CD4-positive, alpha-beta T cell treated with Interleukin-15 for 1 hour (primary cell): ENCODE measurements around the gene DIS3L2.

Experiments used
- DNase-seq: peaks from one replicate; pipeline ENCODE4 v3.0.0-alpha.2; 2020

DIS3L2 gene

DNA sequence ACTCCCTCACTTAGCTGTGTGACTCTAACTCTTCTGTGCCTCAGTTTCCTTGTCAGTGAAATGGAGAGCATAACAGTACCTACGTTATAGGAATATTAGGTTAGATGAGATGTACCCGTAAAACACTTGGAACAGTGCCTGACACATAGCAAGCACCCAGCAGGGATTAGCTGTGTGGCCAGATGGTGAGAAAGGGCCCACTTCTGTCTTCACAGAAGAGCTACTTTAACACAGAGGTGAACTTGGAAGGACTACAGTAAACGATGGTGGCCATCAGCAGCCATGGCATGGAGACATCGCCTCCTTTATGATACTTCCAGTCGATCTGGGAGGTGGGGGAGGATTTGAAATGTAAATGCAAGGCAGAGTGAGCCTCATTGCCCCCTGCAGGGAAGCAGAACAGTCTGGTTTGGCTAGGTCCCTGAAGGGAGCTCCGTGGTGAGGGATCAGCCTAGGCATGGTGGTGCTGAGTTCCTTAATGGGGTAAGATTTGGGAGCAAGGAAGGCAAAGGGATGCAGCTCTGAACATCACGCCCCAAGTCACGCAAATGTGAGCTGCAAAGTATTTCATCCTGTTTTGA, 315.3 kb downstream of the DIS3L2 start:
- DNase-seq, result no peak

- no peak for DNase-seq
Observed at GRCh38 chr2:232278534-232278933, 317.0 kb downstream of the DIS3L2 start.

DNA sequence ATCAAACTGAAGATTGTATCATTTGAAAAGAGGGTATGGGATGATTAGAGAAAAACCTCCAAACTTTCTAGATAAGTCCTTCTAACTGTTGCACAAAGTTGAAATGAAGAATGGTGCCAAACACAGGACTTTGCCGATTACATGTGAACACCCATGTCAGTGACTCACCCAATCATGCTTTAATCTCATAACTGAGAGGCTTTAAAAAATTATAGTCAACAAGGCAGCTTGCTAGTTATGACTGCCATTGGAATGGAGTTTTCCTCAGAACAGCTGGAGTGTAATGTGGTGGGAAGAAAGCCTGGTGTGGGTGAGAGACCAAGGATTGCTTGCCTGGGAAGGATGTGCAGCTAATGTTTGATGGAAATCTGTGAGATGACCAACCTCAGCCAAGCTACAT, 318.8 kb downstream of the DIS3L2 start:
- DNase-seq, result no peak

- DNase-seq, result no peak
Observed at GRCh38 chr2:232281858-232282507, 320.5 kb downstream of the DIS3L2 start.

DNA sequence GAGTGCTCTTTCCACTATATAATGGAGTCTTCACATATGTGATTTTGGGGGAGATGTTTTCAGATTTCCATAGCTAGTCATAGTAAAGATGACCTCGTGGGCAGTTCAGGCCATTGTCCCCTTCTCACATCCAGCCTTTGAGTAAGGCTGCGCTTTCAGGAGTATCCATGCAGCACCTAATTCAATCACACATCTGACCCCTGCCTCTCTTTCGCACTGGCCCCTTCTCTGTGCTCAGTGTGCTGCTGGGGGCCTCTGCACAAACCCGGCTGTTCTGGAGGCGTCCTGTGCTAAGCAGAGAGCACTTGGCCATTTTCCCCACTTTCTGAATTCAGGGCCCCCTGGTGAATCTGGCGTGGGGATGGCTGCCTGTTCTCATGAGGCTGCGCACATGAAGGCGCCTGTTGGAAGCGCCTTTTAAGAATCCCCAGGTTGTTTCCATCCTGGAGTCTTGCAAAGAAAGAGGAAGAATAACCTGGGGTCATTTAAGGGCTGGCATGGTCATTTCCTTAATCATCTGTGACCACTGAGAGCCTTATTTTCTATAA, 321.1 kb downstream of the DIS3L2 start:
- DNase-seq, result no peak

DNA sequence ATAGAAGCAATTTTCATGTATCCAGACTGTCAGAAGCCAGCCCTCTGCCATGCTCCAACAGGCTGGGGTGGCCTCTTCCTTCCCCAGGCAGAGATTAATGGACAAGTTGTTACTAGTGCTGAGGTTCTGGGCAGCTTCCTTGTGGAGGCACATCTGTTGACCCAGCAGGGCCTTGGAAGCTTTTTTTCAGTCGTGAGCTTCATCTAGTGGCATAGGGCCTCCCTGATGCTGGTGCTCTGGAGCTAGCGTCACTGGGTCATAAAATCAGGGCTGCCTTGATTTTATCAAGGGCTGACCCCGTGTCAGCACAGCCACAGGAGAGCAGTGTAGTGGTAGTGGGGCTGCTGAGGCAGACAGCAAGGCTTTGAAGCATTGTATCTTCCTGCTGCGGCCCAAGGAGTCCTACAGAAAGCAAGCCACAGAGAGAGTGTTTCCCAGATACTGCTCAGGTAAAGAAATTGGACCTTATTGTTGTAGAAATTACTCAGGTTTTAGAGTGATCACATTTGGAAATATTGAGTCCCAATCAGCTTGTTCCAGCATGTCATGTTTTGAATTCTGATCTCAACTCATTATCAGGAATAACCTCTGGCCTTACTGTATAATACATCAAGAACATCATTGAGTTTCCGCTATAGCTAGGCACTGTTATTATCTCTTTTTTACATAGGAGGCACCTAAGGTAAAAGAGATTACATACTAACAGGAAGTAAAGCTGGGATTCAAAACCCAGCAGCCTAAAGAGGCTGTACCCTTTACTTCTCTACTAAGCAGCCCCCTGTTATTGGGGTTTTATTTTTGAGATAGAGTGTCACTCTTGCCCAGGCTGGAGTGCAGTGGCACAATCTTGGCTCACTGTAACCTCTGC, 324.7 kb downstream of the DIS3L2 start:
- no peak for DNase-seq

DNA sequence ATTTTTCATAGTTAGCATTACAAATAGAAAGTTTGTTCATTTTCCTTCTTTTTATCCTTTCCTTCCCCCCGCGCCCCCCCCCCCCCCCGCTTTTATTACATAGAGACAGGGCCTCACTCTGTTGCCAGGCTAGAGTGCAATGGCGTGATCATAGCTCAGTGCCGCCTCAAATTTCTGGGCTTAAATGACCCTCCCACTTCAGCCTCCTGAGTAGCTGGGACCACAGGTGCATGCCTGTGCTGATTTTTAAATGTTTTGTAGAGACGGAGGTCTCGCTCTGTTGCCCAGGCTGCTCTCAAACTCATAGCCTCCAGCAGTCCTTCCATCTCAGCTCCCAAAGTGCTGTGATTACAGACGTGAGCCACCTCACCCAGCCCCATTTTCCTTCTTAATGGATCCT, 325.8 kb downstream of the DIS3L2 start:
- no peak for DNase-seq

DNA sequence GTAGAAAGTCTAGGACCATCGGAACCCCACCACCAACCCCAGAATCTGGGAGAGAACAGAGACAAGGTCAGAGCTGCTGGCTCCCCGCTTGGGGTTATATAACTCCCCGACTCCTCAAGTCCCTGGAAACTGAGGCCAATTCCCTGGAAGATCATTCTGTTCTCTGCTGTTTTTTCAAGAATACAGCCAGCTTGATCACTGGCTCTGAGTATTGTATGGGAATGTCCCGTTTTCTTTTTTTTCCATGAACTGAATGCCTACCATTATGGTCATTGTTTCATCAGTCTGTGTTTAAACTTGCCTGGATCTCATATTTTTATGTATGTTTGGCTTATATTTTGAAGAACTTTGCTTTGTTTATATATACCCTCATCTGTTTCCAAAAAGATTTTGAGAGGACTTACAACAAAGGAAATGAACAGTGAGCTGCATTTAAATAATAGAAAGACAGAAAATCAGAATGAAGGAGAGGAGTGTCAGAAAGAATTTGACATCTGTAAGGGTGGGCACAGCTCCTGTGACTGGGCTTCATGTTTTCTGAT, 327.0 kb downstream of the DIS3L2 start:
- no peak for DNase-seq

GRCh38 chr2:232290668-232291067, 329.2 kb downstream of the DIS3L2 start:
- no peak for DNase-seq

DNA sequence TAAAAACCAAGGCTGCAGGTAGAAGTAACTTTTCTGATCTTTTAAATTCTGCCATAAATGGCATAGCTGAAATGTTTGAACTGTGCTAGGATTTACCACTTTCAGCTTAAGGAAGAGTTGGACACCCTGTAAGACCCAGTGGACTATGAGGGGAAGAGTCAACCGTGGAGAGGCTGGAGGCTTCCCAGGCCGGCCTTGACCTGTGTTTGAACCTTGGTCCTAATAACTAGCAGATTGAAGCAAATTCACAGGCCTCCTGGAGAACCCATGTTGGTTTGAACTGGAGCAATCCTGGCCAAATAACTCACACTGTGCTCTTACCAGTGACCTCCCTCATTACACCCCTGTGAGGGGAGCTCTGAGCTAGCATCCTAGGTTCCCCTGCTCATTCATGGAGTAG, 329.8 kb downstream of the DIS3L2 start:
- no peak for DNase-seq

GRCh38 chr2:232292395-232293154, 331.1 kb downstream of the DIS3L2 start:
- DNase-seq, result peak; percentile 56

GRCh38 chr2:232293191-232293590, 331.7 kb downstream of the DIS3L2 start:
- no peak for DNase-seq

GRCh38 chr2:232295971-232296370, 334.5 kb downstream of the DIS3L2 start:
- DNase-seq, result no peak

GRCh38 chr2:232296776-232297525, 335.4 kb downstream of the DIS3L2 start:
- DNase-seq, result no peak

DNA sequence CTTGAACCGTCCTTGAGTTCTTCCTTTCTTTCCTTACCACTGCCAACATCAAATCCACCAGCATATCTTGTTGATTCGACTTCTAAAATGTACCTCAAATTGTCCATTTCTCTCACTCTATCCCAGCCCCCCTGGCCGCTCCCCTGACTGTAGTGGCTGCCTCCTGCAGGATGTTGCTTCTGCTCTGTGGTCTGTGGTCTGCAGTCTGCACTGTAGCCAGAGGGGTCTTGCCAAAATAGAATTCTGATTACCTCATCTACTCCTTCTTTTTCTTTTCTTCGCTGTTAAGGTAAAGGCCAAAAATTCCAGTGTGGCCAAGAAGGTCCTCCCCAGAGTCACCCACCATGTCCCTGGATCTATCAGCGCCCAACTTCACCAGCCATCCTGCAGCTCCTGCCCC, 337.6 kb downstream of the DIS3L2 start:
- DNase-seq, result no peak

DNA sequence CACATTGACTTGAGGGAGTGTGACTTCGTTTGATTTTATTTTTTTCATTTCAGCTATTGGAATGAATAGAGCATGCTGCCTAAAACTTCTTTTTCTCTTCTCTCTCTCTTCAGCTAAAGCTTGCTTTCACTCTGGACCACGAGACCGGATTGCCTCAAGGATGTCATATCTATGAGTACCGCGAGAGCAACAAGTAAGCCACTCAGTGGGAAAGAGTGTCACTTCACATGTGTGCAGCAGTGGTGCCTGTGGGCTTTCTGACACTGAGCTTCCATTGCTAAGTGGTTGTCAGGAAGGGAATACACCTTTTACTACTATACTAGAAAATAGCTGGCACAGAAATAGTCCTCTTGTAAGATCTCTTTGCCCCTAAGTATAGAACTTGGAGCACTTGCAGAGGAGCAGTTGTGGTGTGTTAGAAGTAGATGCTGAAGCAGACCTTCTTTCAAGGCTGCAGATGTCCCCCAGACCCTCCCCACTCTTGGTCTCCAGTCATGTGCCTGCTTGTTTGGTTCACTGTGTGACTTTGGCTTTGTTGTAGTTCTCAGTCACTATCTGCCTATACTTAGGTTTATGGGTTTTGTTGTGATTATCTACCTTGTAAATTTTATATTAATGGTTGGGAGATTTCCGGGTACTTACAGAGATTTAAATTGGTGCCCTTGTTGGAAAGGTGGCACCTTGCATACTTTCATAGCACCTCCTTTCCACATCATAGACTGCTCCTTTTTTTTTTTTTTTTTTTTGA, 338.6 kb downstream of the DIS3L2 start:
- no peak for DNase-seq

DNA sequence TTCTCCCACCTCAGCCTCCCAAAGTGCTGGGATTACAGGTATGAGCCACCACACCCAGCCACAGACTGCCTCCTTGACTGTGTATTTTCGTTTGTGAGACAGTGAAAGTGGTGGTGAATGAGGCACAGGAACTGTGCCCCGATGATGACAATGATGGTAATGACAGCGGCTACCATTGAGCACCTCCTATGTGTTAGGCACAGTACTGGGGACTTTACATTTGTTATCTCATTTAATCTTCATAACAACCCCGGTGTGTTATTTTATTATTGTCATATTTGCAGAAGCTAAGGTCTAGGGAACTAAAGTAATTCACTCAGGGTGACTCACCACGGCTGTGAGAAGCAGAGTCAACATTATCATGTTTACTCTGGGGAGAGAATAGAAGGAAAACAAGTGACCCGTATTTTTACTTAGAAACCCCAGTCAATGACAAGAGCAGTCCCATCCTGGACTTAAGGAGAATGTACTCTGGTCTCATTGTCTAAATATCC, 339.4 kb downstream of the DIS3L2 start:
- DNase-seq, result no peak

DNA sequence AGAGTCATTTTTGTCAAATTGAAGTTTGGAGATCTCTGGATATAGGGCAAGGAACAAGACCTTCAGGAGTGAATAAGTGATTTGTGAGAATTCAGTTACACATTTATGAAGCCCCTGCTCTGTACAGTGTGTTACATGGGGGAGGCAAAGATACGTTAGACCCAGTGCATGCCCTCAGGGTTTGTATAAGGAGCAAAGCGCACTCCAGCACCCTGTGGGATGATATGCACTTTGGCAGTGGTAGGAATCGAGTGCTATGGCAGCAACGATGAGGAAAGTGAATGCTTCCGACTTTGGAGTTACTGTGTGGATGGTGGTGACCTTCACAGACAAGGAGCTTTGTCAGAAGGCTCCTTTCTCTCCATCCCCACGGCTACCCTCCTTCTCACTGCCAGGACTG, 342.7 kb downstream of the DIS3L2 start:
- no peak for DNase-seq

GRCh38 chr2:232306741-232307305, 345.3 kb downstream of the DIS3L2 start:
- DNase-seq, result no peak

- DNase-seq, result no peak
Observed at GRCh38 chr2:232307854-232308253, 346.3 kb downstream of the DIS3L2 start.

GRCh38 chr2:232308986-232309385, 347.5 kb downstream of the DIS3L2 start:
- DNase-seq, result no peak
